Prostate gland (tissue), 2 donors: ENCODE measurements around the gene PPFIA2. TPM values are rescaled to one million over a fixed set of nuclear protein-coding genes. Genes with fewer than 3 reads are reported as not detected.

Source experiments
- DNase-seq: peaks from one replicate; pipeline ENCODE4 v3.0.0-alpha.2; 2019; ENCODE audit warnings: low spot score
- H3K27ac ChIP-seq, 2 donors: fragments of 200-600 bp; sonication (generic); 2 replicates each; pipeline ENCODE4 v1.5.1; 2017 to 2019
- H3K27me3 ChIP-seq: fragments of 200-600 bp; sonication (generic); replicated peaks from 2 replicates; pipeline ENCODE4 v1.5.1; 2019; ENCODE audit not compliant: insufficient read depth
- H3K36me3 ChIP-seq, 2 donors: fragments of 200-600 bp; sonication (generic); 1 replicate in 1 of 2; 2 replicates in 1 of 2; pipeline versions ENCODE4 v1.5.1 to v1.8.1; 2017 to 2019
- H3K4me1 ChIP-seq: fragments of 200-600 bp; sonication (generic); replicated peaks from 2 replicates; pipeline ENCODE4 v1.5.1; 2019
- H3K4me3 ChIP-seq, 2 donors: fragments of 200-600 bp; sonication (generic); 2 replicates each; pipeline ENCODE4 v1.5.1; 2017 to 2019
- H3K9me3 ChIP-seq: fragments of 200-600 bp; sonication (generic); 2 replicates; pipeline ENCODE4 v1.5.1; 2017
- CTCF ChIP-seq, 4 experiments: fragments of 200-600 bp in 2 of 4; fragments of 450-650 bp in 2 of 4; sonication (generic) in 2 of 4; IDR thresholded peaks; 1 replicate in 3 of 4; 2 replicates in 1 of 4; pipeline ENCODE4 v1.5.1; 2016 to 2019; ENCODE audit warnings: antibody characterized with exemption in 4 of 4, mild to moderate bottlenecking in 2 of 4, moderate library complexity in 2 of 4
- POLR2A ChIP-seq: fragments of 450-650 bp; IDR thresholded peaks from one replicate; pipeline ENCODE4 v1.6.1; 2016; ENCODE audit warnings: antibody characterized with exemption, mild to moderate bottlenecking
- POLR2AphosphoS5 ChIP-seq: sonication (generic); formaldehyde crosslinking; IDR thresholded peaks from one replicate; pipeline ENCODE4 v1.6.1; 2017; ENCODE audit warnings: antibody characterized with exemption
- WGBS: methylation state at CpG from one replicate; pipeline ENCODE4 v1.1.5; 2018; 5-methylcytosine and 5-hydroxymethylcytosine counted together
- intact Hi-C: fragments of 100-400 bp; cut with DNase I; formaldehyde crosslinking; loops from one replicate; pipeline ENCODE4 v1.14.2; 2022
- total RNA-seq, 2 donors: library from RNA; depleted of rRNA; stranded (reverse); fragments of >200 nt; gene quantifications; one replicate each; pipeline ENCODE4 v1.1.0, GENCODE V29; 2016

PPFIA2 gene
- total RNA-seq, 2 donors from 2014 or later: 7.3 to 22.9 TPM

- 67% methylated on average over 3 of the region's 3 CpGs for WGBS
- no peaks in the 10 kb centered on the region for H3K27me3 ChIP-seq
- H3K27ac ChIP-seq: no peak overlapping the region
- intact Hi-C loops: no loop called here
- DNase-seq: no peak
- TF ChIP-seq POLR2AphosphoS5 (no peak), POLR2A (no peak), CTCF (IDR thresholded peaks at IDR 0.05) (no peak)
- no peak overlapping the region for H3K4me3 ChIP-seq
- H3K36me3 ChIP-seq: no peaks in the 10 kb centered on the region
- no peaks in the 10 kb centered on the region for H3K9me3 ChIP-seq
- H3K4me1 ChIP-seq: no peaks in the 10 kb centered on the region
Measured at GRCh38 chr12:81573228-81573627, 185.9 kb downstream of the PPFIA2 start.

GRCh38 chr12:81572411-81572810 lies 186.7 kb downstream of the PPFIA2 start:
- no peak for TF ChIP-seq POLR2A
- TF ChIP-seq CTCF (IDR thresholded peaks at IDR 0.05): no peak
- TF ChIP-seq POLR2AphosphoS5: no peak
- 48% methylated on average over 1 of the region's 1 CpG for WGBS
- DNase-seq: no peak
- Histone ChIP-seq H3K9me3 (no peaks in the 10 kb centered on the region), H3K36me3 (no peaks in the 10 kb centered on the region), H3K27me3 (no peaks in the 10 kb centered on the region), H3K4me3 (no peak overlapping the region), H3K4me1 (no peaks in the 10 kb centered on the region), H3K27ac (no peak overlapping the region)
- intact Hi-C loops: no loop called here

- no peaks in the 10 kb centered on the region for H3K4me1 ChIP-seq
- H3K36me3 ChIP-seq: no peaks in the 10 kb centered on the region
- intact Hi-C loops: no loop called here
- 80% methylated on average over 2 of the region's 2 CpGs for WGBS
- H3K9me3 ChIP-seq: no peaks in the 10 kb centered on the region
- no peak overlapping the region for H3K27ac ChIP-seq
- TF ChIP-seq POLR2AphosphoS5 (no peak), POLR2A (no peak), CTCF (IDR thresholded peaks at IDR 0.05) (no peak)
- H3K4me3 ChIP-seq: no peak overlapping the region
- no peak for DNase-seq
- no peaks in the 10 kb centered on the region for H3K27me3 ChIP-seq
Measured at GRCh38 chr12:81570234-81570633, 188.9 kb downstream of the PPFIA2 start.

- no peak for DNase-seq
- intact Hi-C loops: no loop called here
- H3K27ac ChIP-seq: no peak overlapping the region
- 79% methylated on average over 2 of the region's 2 CpGs for WGBS
- no peaks in the 10 kb centered on the region for H3K9me3 ChIP-seq
- H3K36me3 ChIP-seq: no peaks in the 10 kb centered on the region
- H3K27me3 ChIP-seq: no peaks in the 10 kb centered on the region
- no peaks in the 10 kb centered on the region for H3K4me1 ChIP-seq
- no peak overlapping the region for H3K4me3 ChIP-seq
- TF ChIP-seq CTCF (IDR thresholded peaks at IDR 0.05) (no peak), POLR2AphosphoS5 (no peak), POLR2A (no peak)
Measured at GRCh38 chr12:81564237-81564636, 194.9 kb downstream of the PPFIA2 start.

GRCh38 chr12:81558031-81558430 lies 201.1 kb downstream of the PPFIA2 start:
- no peaks in the 10 kb centered on the region for H3K27me3 ChIP-seq
- DNase-seq: no peak
- no peaks in the 10 kb centered on the region for H3K4me1 ChIP-seq
- no peaks in the 10 kb centered on the region for H3K9me3 ChIP-seq
- no peak overlapping the region for H3K27ac ChIP-seq
- WGBS: 90% methylated on average over 1 of the region's 1 CpG
- TF ChIP-seq CTCF (IDR thresholded peaks at IDR 0.05) (no peak), POLR2AphosphoS5 (no peak), POLR2A (no peak)
- intact Hi-C loops: no loop called here
- H3K36me3 ChIP-seq: no peaks in the 10 kb centered on the region
- H3K4me3 ChIP-seq: no peak overlapping the region
